Chondrocyte (in vitro differentiated cells): ENCODE results near the gene GPR137B. TPM values are rescaled to one million over a fixed set of nuclear protein-coding genes. Genes with fewer than 3 reads are reported as not detected.
"Not testable (repeated sequence)": the region's sequence is repeated elsewhere in the genome, so short reads cannot be mapped to it uniquely, and the experiment has no call there.

Source experiments
- DNase-seq: peaks from one replicate; pipeline ENCODE4 v3.0.0; 2021; ENCODE audit warnings: mixed read lengths, low spot score
- H3K27ac Mint-ChIP-seq: one replicate; pipeline ENCODE4 v1.8.0; 2021; ENCODE audit warnings: mild to moderate bottlenecking, moderate library complexity, mixed read lengths; ENCODE audit not compliant: unreplicated experiment
- H3K27me3 Mint-ChIP-seq: 2 replicates; pipeline ENCODE4 v1.8.0; 2021; ENCODE audit warnings: low read depth, mixed read lengths
- H3K36me3 Mint-ChIP-seq: 2 replicates; pipeline ENCODE4 v1.8.0; 2021; ENCODE audit warnings: low read depth, mixed read lengths
- H3K4me1 Mint-ChIP-seq: 2 replicates; pipeline ENCODE4 v1.8.0; 2021; ENCODE audit warnings: low read depth, mild to moderate bottlenecking, mixed read lengths
- H3K4me3 Mint-ChIP-seq: one replicate; pipeline ENCODE4 v1.8.0; 2021; ENCODE audit warnings: mild to moderate bottlenecking, moderate library complexity, mixed read lengths; ENCODE audit not compliant: unreplicated experiment
- H3K9me3 Mint-ChIP-seq: 2 replicates; pipeline ENCODE4 v1.8.0; 2021; ENCODE audit warnings: low read depth, mixed read lengths
- long read RNA-seq: library from polyadenylated mRNA; stranded (forward); transcript quantifications from one replicate; pipeline ENCODE4 v2.0.0, GENCODE V29; 2021
- total RNA-seq: library from RNA; stranded (reverse); gene quantifications from 3 replicates; pipeline ENCODE4 v1.2.1, GENCODE V29; 2021
- TF ChIP-seq, protein P1 (sequence below): fragments of 200-600 bp; sonication (generic); IDR thresholded peaks from 2 replicates; pipeline ENCODE4 v1.5.0; 2021; ENCODE audit warnings: antibody characterized with exemption, mild to moderate bottlenecking, moderate library complexity

GPR137B gene, protein sequence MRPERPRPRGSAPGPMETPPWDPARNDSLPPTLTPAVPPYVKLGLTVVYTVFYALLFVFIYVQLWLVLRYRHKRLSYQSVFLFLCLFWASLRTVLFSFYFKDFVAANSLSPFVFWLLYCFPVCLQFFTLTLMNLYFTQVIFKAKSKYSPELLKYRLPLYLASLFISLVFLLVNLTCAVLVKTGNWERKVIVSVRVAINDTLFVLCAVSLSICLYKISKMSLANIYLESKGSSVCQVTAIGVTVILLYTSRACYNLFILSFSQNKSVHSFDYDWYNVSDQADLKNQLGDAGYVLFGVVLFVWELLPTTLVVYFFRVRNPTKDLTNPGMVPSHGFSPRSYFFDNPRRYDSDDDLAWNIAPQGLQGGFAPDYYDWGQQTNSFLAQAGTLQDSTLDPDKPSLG
- 12.2 to 13.4 TPM (median 13.1 TPM) in 3 replicates for total RNA-seq
- long read RNA-seq, transcript GPR137B-202 (7 exons, 2,042 nt), result major isoform, 27 of 36 reads
- long read RNA-seq, partial matches to known transcripts, result 1 of 36 reads
- long read RNA-seq, other reads (novel, unspliced or antisense), result 8 of 36 reads

DNA sequence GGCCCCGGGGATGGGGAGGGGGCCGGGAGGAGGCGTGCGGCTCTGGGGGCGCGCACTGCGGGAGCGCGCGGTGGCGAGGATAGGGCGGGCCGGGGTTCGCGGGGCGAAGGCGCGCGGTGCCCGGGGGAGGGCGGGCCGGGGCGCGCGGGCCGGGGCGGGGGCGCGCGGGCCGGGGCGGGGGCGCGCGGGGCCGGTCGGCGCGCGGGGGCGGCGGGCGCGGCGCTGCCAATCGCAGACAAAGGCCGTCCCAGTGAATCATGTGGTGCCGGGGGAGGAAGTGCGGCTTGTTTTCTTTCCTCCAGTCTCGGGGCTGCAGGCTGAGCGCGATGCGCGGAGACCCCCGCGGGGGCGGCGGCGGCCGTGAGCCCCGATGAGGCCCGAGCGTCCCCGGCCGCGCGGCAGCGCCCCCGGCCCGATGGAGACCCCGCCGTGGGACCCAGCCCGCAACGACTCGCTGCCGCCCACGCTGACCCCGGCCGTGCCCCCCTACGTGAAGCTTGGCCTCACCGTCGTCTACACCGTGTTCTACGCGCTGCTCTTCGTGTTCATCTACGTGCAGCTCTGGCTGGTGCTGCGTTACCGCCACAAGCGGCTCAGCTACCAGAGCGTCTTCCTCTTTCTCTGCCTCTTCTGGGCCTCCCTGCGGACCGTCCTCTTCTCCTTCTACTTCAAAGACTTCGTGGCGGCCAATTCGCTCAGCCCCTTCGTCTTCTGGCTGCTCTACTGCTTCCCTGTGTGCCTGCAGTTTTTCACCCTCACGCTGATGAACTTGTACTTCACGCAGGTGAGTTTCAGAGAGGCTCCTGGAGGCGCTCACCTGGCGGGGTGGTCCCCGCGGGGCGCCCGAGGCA is at the start of gene GPR137B:
GPR137B (plus strand) TSS at position 287 of the 851 bp plus-strand sequence; CDS start at position 371, 84 bp downstream.
- Mint-ChIP-seq H3K9me3 (no peaks in the 10 kb centered on the region), H3K4me3 (peak within 1 kb of the TSS; percentile 89), H3K27ac (peak within 1 kb of the TSS; percentile 36), H3K36me3 (no peaks in the 10 kb centered on the region), H3K4me1 (peaks cover 17% of the 10 kb centered on the region), H3K27me3 (peaks cover 27% of the 10 kb centered on the region)
- no peak for DNase-seq
- TF ChIP-seq, protein P1, sequence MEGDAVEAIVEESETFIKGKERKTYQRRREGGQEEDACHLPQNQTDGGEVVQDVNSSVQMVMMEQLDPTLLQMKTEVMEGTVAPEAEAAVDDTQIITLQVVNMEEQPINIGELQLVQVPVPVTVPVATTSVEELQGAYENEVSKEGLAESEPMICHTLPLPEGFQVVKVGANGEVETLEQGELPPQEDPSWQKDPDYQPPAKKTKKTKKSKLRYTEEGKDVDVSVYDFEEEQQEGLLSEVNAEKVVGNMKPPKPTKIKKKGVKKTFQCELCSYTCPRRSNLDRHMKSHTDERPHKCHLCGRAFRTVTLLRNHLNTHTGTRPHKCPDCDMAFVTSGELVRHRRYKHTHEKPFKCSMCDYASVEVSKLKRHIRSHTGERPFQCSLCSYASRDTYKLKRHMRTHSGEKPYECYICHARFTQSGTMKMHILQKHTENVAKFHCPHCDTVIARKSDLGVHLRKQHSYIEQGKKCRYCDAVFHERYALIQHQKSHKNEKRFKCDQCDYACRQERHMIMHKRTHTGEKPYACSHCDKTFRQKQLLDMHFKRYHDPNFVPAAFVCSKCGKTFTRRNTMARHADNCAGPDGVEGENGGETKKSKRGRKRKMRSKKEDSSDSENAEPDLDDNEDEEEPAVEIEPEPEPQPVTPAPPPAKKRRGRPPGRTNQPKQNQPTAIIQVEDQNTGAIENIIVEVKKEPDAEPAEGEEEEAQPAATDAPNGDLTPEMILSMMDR, result no peak

GRCh38 chr1:236092899-236093298 is 49.4 kb upstream of the GPR137B start:
- Mint-ChIP-seq H3K9me3 (peaks cover 6% of the 10 kb centered on the region), H3K4me1 (peaks cover 2% of the 10 kb centered on the region), H3K36me3 (peaks cover 4% of the 10 kb centered on the region), H3K4me3 (no peak overlapping the region), H3K27ac (no peak overlapping the region), H3K27me3 (peaks cover 2% of the 10 kb centered on the region)
- TF ChIP-seq, protein P1, result no peak
- DNase-seq, result no peak

DNA sequence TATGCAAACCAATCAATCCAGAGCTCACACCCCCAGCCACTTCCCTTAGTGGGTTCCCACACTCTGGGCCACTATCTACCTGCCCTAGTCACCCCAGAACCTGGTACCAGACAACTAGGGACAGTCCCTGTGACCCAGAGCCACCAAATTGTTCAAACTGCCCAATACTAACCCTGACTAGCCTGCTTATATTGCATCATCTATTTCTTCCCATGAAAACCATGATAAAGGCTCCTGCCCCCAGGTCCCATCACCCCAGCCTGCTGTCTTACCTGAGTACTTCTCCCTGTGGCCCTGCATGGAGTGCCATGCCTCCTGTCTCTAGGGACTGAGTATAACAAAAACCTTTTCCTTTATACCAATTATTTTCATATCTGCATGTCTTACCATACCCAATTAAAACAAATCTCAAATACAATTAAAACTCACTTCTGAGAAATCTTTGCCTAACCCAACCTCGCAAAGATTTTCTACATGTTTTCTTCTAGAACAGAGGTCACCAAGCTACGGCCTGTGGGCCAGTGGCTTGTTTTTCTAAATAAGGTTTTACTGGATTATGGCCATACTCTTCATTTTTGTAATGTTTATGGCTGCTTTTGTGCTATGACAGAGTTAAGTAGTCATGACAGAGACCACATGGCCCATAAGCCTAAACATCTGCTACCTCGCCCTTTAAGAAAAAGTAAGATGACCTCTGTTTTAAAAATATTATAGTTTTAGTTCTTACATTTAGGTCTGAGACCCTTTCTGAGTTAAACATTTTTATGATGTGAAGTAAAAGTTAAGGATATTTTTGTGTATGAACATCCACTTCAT is 46.4 kb upstream of the GPR137B start:
- peaks cover 6% of the 10 kb centered on the region for H3K4me1 Mint-ChIP-seq
- H3K27me3 Mint-ChIP-seq, result peaks cover 2% of the 10 kb centered on the region
- H3K4me3 Mint-ChIP-seq, result no peak overlapping the region
- peaks cover 4% of the 10 kb centered on the region for H3K36me3 Mint-ChIP-seq
- DNase-seq, result no peak
- TF ChIP-seq, protein P1, result no peak
- H3K9me3 Mint-ChIP-seq, result peaks cover 6% of the 10 kb centered on the region
- H3K27ac Mint-ChIP-seq, result no peak overlapping the region

DNA sequence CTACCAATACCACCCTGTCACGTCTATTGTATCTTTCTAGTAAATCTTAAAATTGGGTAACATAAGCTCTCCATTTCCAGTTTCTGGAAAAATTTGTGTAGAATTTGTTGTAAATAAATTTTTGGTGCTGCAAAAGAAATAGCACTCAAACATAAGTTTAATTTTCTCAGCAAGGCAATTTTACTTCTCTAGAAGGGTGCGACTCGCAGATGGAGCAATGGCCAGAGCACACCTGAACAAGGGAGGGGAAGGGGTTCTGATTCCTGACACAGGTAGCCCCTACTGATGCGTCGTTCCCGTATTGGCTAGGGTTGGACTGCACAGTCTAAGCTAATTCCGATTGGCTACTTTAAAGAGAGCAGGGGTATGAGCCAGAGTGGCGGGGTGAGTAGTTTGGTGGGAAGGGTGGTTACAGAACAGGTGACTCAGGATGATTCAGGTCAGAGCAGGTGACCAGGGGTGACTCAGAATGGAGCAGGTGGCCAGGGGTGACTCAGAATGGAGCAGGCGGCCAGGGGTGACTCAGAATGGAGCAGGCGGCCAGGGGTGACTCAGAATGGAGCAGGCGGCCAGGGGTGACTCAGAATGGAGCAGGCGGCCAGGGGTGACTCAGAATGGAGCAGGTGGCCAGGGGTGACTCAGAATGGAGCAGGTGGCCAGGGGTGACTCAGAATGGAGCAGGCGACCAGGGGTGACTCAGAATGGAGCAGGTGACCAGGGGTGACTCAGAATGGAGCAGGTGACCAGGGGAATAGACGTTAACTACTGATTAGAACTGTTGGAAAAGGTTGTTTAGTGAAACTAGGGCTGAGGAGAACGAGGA is 45.5 kb upstream of the GPR137B start:
- not testable (repeated sequence) for H3K4me3 Mint-ChIP-seq, H3K4me1 Mint-ChIP-seq, H3K27me3 Mint-ChIP-seq, H3K36me3 Mint-ChIP-seq, H3K9me3 Mint-ChIP-seq
- peak overlapping the region; percentile 82 for H3K27ac Mint-ChIP-seq
- peak; percentile 100 for DNase-seq

GRCh38 chr1:236098267-236098666 is 44.1 kb upstream of the GPR137B start:
- Mint-ChIP-seq H3K4me1 (peaks cover 6% of the 10 kb centered on the region), H3K4me3 (no peak overlapping the region), H3K27ac (no peak overlapping the region), H3K27me3 (peaks cover 2% of the 10 kb centered on the region), H3K9me3 (peaks cover 6% of the 10 kb centered on the region), H3K36me3 (peaks cover 4% of the 10 kb centered on the region)
- TF ChIP-seq, protein P1, result no peak
- no peak for DNase-seq
